NK-92 (cell line): ENCODE results near the gene ARHGAP28.

ENCODE experiments used
- DNase-seq: peaks from one replicate; lab custom pipeline; 2025; ENCODE audit not compliant: unreplicated experiment; lab: John Stamatoyannopoulos, UW

Gene ARHGAP28

DNA sequence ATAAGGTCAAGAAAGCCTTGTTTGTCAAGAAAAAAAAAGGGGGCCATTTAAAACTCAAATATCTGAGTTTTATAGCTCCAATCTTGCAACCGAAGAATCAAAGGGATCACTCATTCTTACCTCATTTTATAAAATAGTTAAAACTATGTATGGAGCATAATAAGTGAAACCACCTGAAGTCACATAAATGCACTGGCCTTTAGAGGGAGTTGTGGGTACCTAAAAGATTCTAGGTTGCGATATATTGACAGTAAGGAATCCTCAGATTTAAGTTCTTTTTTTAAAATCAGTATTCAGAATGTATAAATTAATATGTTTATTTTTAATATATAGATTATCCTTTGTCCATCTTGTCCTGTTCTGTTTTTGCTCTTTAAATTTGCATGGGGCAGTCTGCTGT, 3.4 kb downstream of the ARHGAP28 start:
- no peak for DNase-seq

DNA sequence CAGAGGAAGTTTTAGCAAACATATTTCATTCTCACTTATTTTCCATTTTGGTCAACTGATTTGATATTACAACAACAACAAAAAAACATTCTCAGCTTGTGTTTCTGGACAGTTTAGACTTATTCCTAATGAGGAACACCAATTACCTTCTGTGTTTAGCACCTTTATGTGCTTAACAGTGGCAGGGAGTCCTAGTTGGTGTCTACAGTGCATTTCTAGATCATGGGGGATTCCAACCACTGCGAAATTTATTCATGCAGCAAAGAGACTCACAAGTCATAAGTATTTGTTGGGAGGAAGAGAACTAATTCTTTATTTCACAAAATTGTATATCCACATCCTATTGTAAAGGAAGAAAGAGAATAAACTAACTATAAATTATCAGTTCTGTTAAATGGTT, 4.2 kb downstream of the ARHGAP28 start:
- DNase-seq = no peak

DNA sequence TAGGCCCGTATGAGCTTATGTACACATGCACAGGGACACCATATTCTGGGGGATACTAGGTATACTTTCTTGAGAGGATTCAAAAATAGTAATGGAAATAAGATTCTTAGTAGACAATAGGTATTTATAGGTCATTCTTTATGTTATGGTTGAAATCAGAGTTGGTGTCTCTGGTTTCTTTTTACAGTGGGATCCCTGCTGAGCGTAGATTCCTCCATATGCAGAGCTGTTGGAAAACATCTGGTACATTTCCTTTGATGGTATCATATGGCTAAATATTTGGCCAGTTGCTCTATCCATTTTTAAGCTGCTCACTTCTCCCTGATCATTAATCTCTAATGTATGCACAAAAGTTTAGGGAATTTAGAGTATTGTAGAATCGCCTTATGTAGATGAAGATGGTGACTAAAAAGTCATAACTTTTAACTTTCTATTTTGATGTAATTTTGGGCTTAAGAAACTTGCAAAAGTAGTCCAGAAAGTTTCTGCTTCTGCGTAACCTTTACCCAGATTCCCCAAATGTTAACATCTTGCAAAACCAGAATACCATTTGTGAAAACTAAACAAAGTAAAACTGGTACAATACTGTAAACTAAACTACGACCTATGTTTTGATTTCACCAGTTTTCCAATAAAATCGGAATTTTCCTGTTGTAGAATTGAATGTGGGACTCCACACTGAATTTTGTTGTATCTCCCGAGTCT, 5.4 kb downstream of the ARHGAP28 start:
- DNase-seq = no peak

DNA sequence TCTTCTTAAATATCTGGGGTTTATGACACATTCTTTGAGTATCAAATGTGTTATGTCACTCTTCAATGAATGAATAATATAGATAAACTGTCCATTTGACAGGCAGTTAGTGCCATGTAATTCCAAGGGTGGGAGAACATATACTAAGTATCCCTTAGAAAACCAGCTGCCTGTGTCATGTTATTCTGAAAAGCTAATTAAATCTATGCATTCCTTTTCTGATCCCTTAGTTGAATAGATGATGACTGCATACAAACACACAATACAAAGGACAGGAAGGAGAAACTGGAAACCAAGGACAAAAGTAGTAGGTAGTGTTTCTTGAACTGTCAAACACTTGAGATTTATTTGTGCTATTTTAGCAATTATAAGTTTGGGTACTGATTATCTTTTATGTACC, 8.3 kb downstream of the ARHGAP28 start:
- DNase-seq = no peak

DNA sequence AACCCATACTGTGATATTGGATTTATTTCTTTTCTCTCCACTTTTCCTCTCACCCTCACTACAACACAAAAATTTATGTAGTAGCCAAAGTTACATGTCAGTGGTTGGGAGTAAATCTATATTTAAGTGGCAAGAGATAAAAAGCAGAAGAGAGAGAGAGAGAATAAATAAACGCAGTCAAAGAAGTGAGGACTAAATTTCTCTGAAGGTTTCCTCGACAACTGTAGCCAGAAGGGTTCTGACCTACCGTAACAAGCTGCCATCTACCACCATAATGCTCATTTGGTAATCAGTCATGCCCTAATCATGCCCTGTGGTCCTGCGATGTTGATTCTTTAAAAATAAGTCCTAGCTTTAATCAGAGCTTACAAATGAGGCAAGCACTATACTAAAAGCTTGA, 9.1 kb downstream of the ARHGAP28 start:
- no peak for DNase-seq

DNA sequence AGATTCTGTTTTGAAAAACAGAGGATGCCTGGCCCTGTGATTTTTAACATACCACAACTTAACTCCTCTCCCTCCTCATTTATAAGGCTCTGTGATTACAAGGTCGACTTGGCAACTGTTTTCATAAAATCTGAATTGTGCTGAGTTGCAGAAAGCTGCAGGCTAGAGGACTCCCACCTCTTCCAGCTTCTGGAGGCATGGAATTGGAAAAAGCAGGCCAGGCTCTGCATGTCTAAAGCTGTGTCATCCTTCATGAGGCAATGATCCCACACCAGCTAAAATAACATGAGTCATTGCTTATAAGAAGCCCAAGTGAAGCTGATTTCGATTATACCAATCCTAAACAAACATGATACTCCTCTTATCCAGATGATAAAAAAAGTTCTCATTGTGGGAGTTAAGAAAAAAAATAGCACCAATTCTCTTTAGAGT, 11.7 kb downstream of the ARHGAP28 start:
- DNase-seq = no peak

DNA sequence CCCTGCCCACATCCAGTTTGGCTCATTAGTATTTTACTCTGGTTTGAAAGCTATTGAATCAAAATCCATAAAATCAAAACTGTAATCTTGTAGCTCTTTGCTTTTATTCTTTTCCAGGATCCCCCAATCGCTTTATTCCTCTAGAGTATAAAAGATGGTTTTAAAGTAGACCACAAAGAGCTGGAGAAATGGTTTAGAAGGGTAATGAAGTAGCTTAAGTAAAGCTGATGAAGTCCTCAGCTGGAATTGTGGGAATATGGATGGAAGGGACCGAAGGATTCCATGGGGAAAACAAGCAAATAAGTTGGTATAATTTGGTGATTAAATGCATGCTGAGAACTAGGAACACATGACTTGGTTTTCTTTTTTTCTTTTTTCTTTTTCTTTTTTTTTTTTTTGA, 12.3 kb downstream of the ARHGAP28 start:
- DNase-seq = no peak

DNA sequence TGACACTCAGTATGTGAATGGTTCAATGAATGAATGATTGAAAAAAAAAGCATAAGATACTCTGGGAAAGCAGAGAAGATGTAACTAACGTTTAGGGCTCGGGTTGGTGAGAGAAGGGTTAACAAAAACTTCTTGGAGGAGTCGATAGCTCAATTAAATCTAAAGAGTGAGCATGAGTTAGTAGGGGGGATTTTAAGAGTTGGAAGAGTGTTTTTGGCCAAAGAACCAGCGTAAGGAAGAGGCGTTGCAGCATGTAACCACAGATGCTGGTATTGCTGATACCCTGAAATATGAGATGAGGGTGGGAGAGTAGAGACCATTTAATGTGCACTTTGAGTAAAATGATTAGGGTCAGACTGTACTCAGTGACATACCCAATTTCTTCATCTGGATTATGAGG, 14.5 kb downstream of the ARHGAP28 start:
- DNase-seq = no peak

DNA sequence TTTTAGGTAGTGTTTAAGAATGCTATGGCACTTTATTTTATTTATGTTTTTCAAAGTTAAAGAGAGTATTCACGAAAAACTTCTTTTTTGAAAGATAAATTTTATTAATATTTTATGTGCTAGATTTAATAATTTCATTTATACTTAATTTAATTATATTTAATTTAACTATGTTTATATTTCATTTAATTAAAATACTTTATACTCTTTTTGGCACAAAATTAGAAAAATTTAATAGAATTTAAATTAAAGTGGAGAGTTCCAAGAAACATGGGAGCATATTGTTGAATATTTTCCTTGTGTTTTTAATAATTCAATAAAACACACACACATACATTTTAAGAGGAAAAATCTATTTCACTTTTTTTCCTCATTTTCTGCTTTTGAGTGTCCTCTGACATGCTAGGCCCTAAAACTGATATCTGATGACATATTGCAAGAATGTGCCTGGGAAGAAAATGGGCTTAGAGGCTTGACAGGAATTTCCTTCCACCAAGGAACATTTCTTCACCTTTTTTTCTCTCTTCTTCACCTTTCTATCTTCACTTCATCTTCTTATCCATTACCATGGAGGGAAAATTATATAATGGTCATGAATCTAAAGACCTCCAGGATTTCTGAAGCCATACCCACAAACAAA, 15.4 kb downstream of the ARHGAP28 start:
- DNase-seq = no peak

DNA sequence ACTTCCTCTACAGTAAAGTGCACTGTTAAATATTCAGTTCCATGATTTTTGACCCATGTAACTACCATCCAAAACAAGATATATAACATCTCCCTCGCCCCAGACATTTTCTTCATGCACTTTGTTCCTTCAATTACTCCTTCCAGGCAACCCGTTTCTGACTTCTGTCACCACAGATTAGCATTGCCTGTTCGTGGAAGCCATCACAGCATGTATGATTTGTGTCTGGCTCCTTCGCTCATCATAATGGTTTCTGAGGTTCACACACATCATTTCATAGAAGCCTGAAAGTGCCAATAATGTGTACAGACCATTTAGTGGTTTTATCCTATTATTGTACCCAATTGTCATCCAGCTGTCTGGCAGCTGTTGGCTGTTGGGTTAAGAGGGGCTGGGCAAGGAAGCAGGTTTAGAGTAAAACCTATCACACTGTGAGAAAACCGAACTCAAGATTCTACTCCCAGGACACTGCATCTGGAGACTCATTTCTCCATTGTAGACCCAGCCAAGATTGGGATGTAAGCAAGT, 16.1 kb downstream of the ARHGAP28 start:
- no peak for DNase-seq

DNA sequence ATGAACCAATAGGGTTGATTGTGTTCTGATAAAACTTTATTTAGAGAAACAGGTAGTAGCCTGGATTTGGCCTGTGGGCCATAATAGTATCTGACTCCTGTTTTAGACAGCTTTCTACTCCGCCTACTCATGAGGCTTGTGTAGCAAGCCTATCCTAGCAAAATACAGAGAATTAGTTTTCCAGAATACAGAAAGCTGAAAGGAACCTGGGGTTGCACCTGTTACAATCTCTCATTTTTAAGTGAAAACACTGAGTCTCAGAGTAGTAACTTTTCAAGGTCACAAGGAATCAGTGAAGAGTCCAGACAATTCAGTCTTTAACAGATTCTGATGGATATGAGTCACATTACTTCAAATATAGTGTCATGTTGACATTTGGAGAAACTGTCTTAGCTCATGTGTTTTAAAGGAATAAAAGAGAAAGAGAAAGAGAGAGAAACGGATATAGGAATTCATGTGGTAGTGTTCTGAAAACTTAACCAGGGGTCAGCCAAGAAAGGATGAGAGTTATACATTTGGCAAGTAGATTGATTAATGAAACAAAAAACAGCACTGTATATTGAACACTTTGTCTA, 17.0 kb downstream of the ARHGAP28 start:
- no peak for DNase-seq

DNA sequence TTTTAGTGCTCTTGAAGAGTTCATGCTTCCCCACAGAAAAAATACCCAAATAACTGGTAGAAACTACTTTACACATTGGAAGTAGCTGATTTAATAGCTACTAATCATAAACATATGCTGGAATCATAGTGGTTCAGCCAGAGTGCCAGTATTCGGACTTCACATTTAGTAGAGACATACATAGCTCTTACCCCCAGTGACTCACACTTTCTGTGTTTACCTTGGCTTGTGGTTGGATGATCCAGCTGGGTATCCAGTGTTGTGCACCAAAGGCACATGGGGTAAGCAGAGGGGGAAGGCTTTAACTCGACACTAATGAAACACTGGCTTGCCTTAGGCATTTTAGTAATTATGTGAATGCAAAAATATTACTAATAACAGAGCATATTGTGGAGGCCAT, 18.1 kb downstream of the ARHGAP28 start:
- no peak for DNase-seq

DNA sequence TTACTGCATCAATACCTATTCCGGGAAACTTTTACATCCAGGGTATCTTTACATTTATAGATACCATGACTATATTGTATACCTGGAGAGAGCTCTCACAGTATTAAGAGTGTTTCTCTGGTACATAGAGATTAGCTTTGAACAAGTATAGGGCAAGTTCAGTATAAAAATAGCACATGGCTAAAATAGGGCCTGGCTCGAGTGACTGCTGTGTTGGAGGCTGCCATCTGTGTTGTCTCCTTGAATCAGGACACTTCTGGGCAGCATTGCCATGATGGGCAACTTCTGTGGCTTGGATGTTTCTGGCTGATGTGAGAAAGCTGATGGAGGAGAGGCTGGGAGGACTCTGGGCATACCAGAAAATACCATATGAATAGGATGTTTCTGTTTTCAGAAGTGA, 18.7 kb downstream of the ARHGAP28 start:
- DNase-seq = no peak

DNA sequence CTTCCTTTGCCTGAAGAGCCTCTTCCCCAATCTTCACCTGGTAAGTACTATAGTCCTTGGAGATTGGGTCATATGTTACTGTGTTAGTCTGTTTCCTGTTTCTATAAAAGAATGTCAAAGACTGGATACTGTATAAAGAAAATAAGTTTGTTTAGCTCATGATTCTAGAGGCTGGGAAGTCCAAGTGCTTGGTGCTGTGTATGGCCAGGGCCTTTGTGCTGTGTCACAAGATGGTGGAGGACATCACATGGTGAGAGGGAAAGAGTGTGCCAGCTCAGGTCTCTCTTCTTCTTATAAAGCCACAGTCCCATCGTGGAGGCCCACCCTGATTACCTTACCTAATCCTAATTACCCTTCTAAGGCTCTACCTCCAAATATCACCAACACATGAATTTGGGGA, 20.9 kb downstream of the ARHGAP28 start:
- no peak for DNase-seq

DNA sequence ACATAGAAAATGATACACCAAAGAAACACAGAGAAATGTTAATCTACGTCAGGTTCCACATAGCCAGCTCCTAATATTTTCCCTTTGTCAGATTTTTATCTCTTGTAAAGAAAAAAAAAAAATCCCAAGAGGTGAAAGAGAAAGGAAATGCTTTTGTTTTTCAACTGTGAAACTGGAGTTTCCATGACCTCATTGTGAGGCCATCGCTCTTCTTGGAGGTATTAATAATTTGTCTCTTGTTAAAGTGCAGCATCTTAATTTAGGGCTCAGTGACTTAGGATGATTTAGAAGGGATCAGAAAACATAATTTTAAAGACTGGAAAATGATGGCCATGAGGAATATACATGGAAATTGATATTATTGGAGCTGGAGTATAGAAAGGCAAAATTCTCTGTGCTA, 21.7 kb downstream of the ARHGAP28 start:
- no peak for DNase-seq

DNA sequence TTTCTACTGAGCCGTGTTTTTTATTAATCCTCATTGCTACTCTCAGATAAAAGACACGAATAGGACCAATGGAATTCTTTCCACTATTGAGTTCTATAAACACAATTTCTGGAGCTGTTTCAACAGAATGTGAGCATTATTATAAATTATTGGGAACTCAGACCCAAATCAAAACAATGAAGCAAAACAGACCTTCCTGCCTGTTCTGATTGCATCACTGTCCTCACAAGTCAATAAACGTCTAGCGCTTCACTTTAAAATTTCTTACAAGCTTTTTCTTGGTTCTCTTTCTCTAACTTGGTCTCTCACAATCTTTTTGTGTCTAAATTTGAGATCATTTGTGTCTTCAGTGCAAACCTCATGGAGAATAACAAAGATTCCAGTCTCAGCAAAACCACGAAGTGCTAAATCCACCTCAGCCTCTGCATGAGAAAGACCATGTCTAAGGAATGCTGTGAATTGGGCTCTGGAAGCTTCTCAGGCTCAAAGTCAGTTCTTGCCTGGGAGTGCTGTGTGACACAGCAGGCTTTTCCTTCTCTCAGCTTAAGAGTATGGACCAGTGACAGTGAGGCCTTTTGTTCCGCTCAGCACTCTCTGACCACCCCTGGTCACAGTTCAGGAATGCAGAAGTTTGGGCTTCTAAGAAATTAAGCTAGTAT, 22.8 kb downstream of the ARHGAP28 start:
- DNase-seq = no peak

DNA sequence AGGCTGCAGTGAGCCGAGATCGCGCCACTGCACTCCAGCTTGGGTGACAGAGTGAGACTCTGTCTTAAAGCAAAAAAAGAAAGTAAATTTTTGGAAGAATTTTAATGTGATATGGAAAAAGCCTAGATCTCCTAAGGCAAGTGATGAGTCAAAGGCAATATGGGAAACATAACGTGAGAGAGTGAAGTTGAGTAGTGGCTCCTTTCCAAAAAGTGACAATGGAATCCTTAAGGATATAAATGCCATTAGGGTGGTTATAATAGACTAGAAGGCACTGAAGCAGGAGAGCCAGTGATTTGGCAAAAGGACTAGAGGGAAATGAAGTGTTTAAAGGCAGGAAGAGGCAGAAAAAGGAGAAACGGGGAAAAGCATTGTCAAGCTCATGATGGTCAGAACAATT, 25.6 kb downstream of the ARHGAP28 start:
- DNase-seq = no peak

DNA sequence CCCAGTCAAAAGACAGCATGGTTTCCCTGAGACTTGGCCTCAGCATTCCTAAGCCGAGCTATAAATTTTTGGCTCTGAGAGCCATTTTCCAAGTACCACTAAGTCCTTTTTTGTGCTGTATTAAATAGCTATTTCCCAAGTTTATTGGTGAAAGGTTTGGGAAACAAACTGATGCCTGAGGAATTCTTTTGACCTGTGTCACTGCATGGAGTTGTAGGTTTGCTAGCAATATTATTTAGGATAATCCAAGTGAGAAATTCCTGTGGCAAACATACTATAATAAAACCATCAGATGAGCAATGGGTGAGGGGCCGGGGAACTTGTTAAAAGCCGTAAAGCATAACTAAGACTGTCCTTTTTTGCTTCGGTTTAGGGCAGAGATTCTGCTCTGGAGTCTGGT, 28.4 kb downstream of the ARHGAP28 start:
- no peak for DNase-seq

DNA sequence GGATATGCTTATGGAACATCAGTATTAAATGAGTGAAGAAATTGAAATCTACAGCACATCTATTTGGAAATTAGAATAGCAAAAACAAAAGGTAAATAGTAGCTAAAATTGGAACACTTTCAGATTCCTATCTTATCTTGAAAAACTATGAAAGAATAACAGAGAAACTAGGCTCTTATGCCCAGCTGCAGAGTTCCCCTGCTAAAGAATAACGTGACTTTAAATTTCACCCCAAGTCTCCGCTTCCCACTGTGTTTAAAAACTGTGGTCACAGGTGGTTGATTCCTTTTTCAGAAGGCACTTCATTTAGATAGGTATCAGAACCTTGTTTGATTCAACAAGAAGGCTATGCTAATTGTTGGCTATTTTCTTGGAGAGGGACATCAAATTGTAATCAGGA, 30.1 kb downstream of the ARHGAP28 start:
- no peak for DNase-seq

DNA sequence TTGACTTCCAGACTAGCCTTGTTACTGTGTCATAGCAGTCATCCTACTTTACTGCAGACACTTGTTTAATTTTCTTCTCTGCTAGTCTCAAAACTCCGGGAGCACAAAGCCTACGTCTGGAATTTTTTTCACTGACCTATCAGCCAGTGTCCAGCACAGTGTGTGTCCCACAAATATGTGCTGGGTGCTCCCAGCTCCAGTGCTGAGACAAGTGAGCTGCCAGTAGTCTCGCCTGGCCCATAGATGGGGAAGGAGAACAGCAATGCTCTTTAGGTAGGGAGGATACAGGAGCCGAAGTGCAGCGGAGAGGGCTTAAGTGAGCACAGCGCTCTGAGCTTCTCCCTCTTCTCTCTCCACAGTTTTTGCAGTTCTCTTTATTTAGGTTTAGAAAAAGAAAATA, 34.0 kb downstream of the ARHGAP28 start:
- no peak for DNase-seq

DNA sequence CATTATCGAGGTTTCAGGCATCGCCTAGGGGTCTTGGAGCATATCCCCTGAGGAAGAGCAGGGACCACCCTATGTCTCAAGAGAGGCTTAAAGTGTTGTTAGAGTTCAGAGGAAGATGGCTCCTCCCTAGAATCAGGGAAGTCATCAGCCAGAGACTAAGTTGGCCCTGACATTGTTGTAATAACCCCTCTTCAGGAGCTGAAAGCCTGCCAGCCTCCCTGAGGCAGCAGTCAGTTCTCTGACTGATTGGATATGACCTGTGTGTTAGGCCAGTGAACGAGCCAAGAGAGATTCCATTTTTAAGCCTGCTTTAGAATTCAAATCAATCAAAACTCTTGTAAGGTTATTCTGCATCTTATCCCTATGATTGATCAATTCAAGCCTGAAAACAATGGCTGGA, 34.9 kb downstream of the ARHGAP28 start:
- no peak for DNase-seq

DNA sequence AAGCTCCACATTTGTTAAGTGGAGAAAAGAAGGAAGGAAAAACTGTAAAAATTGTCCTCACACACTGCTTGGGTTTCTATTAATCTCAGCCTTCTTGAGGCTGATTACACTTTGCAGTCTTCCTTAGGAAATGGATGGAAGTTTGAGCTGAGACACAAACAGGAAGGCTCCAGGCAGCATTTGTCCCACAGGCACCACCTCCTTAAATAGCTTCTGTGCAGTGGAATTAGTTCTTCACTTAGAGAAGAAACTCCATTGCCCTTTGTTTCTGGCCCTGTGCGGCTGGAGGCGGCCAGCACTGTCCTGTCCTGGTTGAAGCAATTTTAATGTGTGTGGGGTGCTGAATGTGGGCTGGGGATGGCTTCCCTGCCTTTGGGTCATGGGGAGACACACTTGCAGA, 44.3 kb downstream of the ARHGAP28 start:
- no peak for DNase-seq
